HCT116 (cell line): ENCODE measurements around the gene DAAM2. TPM values are rescaled to one million over a fixed set of nuclear protein-coding genes. Genes with fewer than 3 reads are reported as not detected.

Experiments used
- ATAC-seq: fragments of 200-7000 bp; cut with Tn5 transposase; 2 replicates; pipeline ENCODE4 v1.9.1; 2020; ENCODE audit warnings: mild to moderate bottlenecking, moderate library complexity
- BruUV-seq: library from RNA; stranded (reverse); fragments of 400-500 nt; replicated peaks from 2 replicates; lab custom pipeline; 2021; lab: Mats Ljungman, UMichigan
- CTCF ChIA-PET: fragments of 300-600 bp; sonication (Branson Sonifier 250); formaldehyde crosslinking; loops from one replicate; lab custom pipeline; 2021; ENCODE audit warnings: antibody characterized with exemption; lab: Charles Lee
- POLR2A ChIA-PET: fragments of 300-600, 350-600 bp; sonication (Branson Sonifier 250); formaldehyde crosslinking; loops from one replicate; lab custom pipeline; 2021; ENCODE audit warnings: antibody characterized with exemption; lab: Charles Lee
- RAD21 ChIA-PET, 2 experiments: fragments of 300-600 bp; sonication (Branson Sonifier 250); formaldehyde crosslinking; loops; one replicate each; lab custom pipeline; 2023; ENCODE audit warnings: low total read pairs in 2 of 2; ENCODE audit not compliant: uncharacterized antibody in 2 of 2, unreplicated experiment in 2 of 2, low non-redundant PET in 1 of 2; lab: Charles Lee
- DNase-seq: peaks from one replicate; pipeline ENCODE4 v3.0.0-alpha.2; 2010; ENCODE audit warnings: low read depth, low spot score
- H2AFZ ChIP-seq: fragments of 200-600 bp; shearing (Covaris generic), sonication (generic); 2 replicates; pipeline ENCODE4 v1.6.1; 2017; ENCODE audit warnings: low read depth, mixed run types, mixed read lengths, antibody characterized with exemption, low read length; ENCODE audit not compliant: poor library complexity, severe bottlenecking
- H3K27ac ChIP-seq: 2 replicates; pipeline ENCODE4 v1.5.1; 2012; ENCODE audit warnings: low read depth, low read length
- H3K27me3 ChIP-seq: fragments of 200-600 bp; sonication (generic); 2 replicates; pipeline ENCODE4 v1.6.1; 2016; ENCODE audit warnings: mixed run types, low read length, mixed read lengths; ENCODE audit not compliant: insufficient read depth
- H3K36me3 ChIP-seq, 2 experiments: fragments of 200-500 bp in 1 of 2; fragments of 200-600 bp in 1 of 2; sonication (Bioruptor generic) in 1 of 2; sonication (generic) in 1 of 2; 2 replicates each; pipeline versions ENCODE4 v1.5.1 to v1.6.1; 2014 to 2016; ENCODE audit warnings: low read length in 2 of 2, inconsistent platforms in 1 of 2, mixed read lengths in 1 of 2, mixed run types in 1 of 2; ENCODE audit not compliant: insufficient read depth in 2 of 2, control insufficient read depth in 1 of 2
- H3K4me1 ChIP-seq, 2 experiments: fragments of 200-600 bp in 1 of 2; sonication (generic) in 1 of 2; 2 replicates each; pipeline versions ENCODE4 v1.5.1 to v1.6.1; 2012 to 2017; ENCODE audit warnings: low read length in 2 of 2, inconsistent platforms in 1 of 2, mild to moderate bottlenecking in 1 of 2, mixed read lengths in 1 of 2, mixed run types in 1 of 2, moderate library complexity in 1 of 2; ENCODE audit not compliant: insufficient read depth in 2 of 2, control insufficient read depth in 1 of 2
- H3K4me2 ChIP-seq: fragments of 200-600 bp; sonication (generic); 2 replicates; pipeline ENCODE4 v1.6.1; 2017; ENCODE audit warnings: mixed run types, low read length, mixed read lengths
- H3K4me3 ChIP-seq, 2 experiments: fragments of 200-600 bp in 1 of 2; sonication (generic) in 1 of 2; replicated peaks in 1 of 2; 2 replicates each; pipeline ENCODE4 v1.5.1; 2011 to 2016; ENCODE audit warnings: low read length in 2 of 2, control low read depth in 1 of 2, low read depth in 1 of 2, mild to moderate bottlenecking in 1 of 2, mixed read lengths in 1 of 2, mixed run types in 1 of 2
- H3K79me2 ChIP-seq: fragments of 200-600 bp; sonication (generic); 2 replicates; pipeline ENCODE4 v1.6.1; 2017; ENCODE audit warnings: mild to moderate bottlenecking, mixed run types, low read length, moderate library complexity, mixed read lengths; ENCODE audit not compliant: insufficient read depth
- H3K9ac ChIP-seq: fragments of 200-600 bp; sonication (generic); 2 replicates; pipeline ENCODE4 v1.6.1; 2016; ENCODE audit warnings: low read length, mixed read lengths
- H3K9me2 ChIP-seq: fragments of 200-600 bp; sonication (generic), shearing (Covaris generic); 2 replicates; pipeline ENCODE4 v1.6.1; 2017; ENCODE audit warnings: mixed run types, mild to moderate bottlenecking, moderate library complexity; ENCODE audit not compliant: insufficient read depth
- H3K9me3 ChIP-seq, 2 experiments: fragments of 200-500 bp in 1 of 2; fragments of 200-600 bp in 1 of 2; sonication (Bioruptor generic) in 1 of 2; sonication (generic) in 1 of 2; 2 replicates each; pipeline ENCODE4 v1.6.1; 2014 to 2017; ENCODE audit warnings: low read length in 2 of 2, mixed read lengths in 2 of 2, inconsistent platforms in 1 of 2, low read depth in 1 of 2, mild to moderate bottlenecking in 1 of 2, mixed run types in 1 of 2, moderate library complexity in 1 of 2; ENCODE audit not compliant: control insufficient read depth in 1 of 2, insufficient read depth in 1 of 2
- H4K20me1 ChIP-seq: fragments of 200-600 bp; sonication (generic), shearing (Covaris generic); 2 replicates; pipeline ENCODE4 v1.6.1; 2017; ENCODE audit warnings: mixed run types, mild to moderate bottlenecking, moderate library complexity; ENCODE audit not compliant: insufficient read depth
- ATF3 ChIP-seq: IDR thresholded peaks from 2 replicates; pipeline ENCODE4 v1.6.1; 2012
- FOSL1 ChIP-seq: IDR thresholded peaks from 2 replicates; pipeline ENCODE4 v1.6.1; 2012; ENCODE audit warnings: low read depth
- MAX ChIP-seq: IDR thresholded peaks from 2 replicates; pipeline ENCODE4 v1.6.1; 2012
- RAD21 ChIP-seq: IDR thresholded peaks from 2 replicates; pipeline ENCODE4 v1.6.1; 2012; ENCODE audit warnings: low read depth, mild to moderate bottlenecking
- YY1 ChIP-seq: IDR thresholded peaks from 2 replicates; pipeline ENCODE4 v1.6.1; 2011; ENCODE audit warnings: low read length, low read depth, moderate library complexity, mild to moderate bottlenecking; ENCODE audit not compliant: insufficient replicate concordance; ENCODE audit errors: extremely low read depth
- ZFX ChIP-seq: fragments of 450-650 bp; IDR thresholded peaks from 2 replicates; pipeline ENCODE4 v1.6.1; 2017
- intact Hi-C: fragments of 100-400 bp; cut with micrococcal nuclease; formaldehyde crosslinking; loops from 2 replicates; pipeline ENCODE4 v1.10.0; 2022
- total RNA-seq: library from RNA; stranded (reverse); gene quantifications from one replicate; pipeline ENCODE4 v1.2.1, GENCODE V29; 2021; ENCODE audit not compliant: unreplicated experiment

Gene DAAM2
- total RNA-seq, 1 experiment from 2014 or later, result not detected

GRCh38 chr6:39791311-39791710 lies 865 bp upstream of the DAAM2 start:
- H3K79me2 ChIP-seq, result no peaks in the 10 kb centered on the region
- H3K9me2 ChIP-seq, result no peaks in the 10 kb centered on the region
- POLR2A ChIA-PET, result no interaction called here
- ATAC-seq, result no peak
- no peaks in the 10 kb centered on the region for H3K9me3 ChIP-seq
- no peak overlapping the region for H3K4me2 ChIP-seq
- H4K20me1 ChIP-seq, result no peaks in the 10 kb centered on the region
- no TSS peak for BruUV-seq
- RAD21 ChIA-PET, result no interaction called here
- CTCF ChIA-PET, result no interaction called here
- H2AFZ ChIP-seq, result no peak overlapping the region
- H3K4me3 ChIP-seq, result no peak overlapping the region
- H3K4me1 ChIP-seq, result no peaks in the 10 kb centered on the region
- H3K27me3 ChIP-seq, result peaks cover 26% of the 10 kb centered on the region
- H3K36me3 ChIP-seq, result no peaks in the 10 kb centered on the region
- intact Hi-C loops, result no loop called here
- H3K27ac ChIP-seq, result no peak overlapping the region
- no peak for TF ChIP-seq FOSL1
- TF ChIP-seq RAD21, result peak; percentile 21; the same call in 1 of the 2 replicates
- no peak for DNase-seq
- no peak overlapping the region for H3K9ac ChIP-seq

- H3K9ac ChIP-seq, result no peak overlapping the region
- POLR2A ChIA-PET, result no interaction called here
- no peaks in the 10 kb centered on the region for H3K36me3 ChIP-seq
- H3K4me1 ChIP-seq, result no peaks in the 10 kb centered on the region
- no peak for DNase-seq
- H3K9me2 ChIP-seq, result no peaks in the 10 kb centered on the region
- H3K27ac ChIP-seq, result no peak overlapping the region
- peaks cover 37% of the 10 kb centered on the region for H3K27me3 ChIP-seq
- H2AFZ ChIP-seq, result no peak overlapping the region
- H3K9me3 ChIP-seq, result no peaks in the 10 kb centered on the region
- no peaks in the 10 kb centered on the region for H3K79me2 ChIP-seq
- ATAC-seq, result no peak
- BruUV-seq, result no TSS peak
- no peak for TF ChIP-seq MAX
- no peak for TF ChIP-seq RAD21
- TF ChIP-seq YY1, result no peak
- no peak for TF ChIP-seq ATF3
- no peak for TF ChIP-seq ZFX
- no peak overlapping the region for H3K4me3 ChIP-seq
- H3K4me2 ChIP-seq, result no peak overlapping the region
- RAD21 ChIA-PET, result no interaction called here
- CTCF ChIA-PET, result no interaction called here
- intact Hi-C loops, result no loop called here
- no peaks in the 10 kb centered on the region for H4K20me1 ChIP-seq
Observed at GRCh38 chr6:39792540-39793450, 619 bp downstream of the DAAM2 start.
